Memory B cell (primary cell): Measurements from ENCODE around the gene SYT2.
A peak's percentile ranks its signal among the peaks of the same experiment; 100 is the strongest.
"Not testable (repeated sequence)": the region's sequence is repeated elsewhere in the genome, so short reads cannot be mapped to it uniquely, and the experiment has no call there.

Experiments used
- ATAC-seq: fragments of 150-1000 bp; cut with Tn5 transposase; 2 replicates; pipeline ENCODE4 v1.10.0; 2021; ENCODE audit warnings: low read depth, mild to moderate bottlenecking, moderate library complexity
- DNase-seq, 2 donors: peaks; one replicate each; pipeline ENCODE4 v3.0.0; 2022; ENCODE audit warnings: low spot score in 2 of 2
- H3K27ac Mint-ChIP-seq: one replicate; pipeline ENCODE4 v1.8.0; 2022; ENCODE audit warnings: mild to moderate bottlenecking, moderate library complexity, mixed read lengths
- H3K27me3 Mint-ChIP-seq: one replicate; pipeline ENCODE4 v1.8.0; 2022; ENCODE audit warnings: mixed read lengths
- H3K36me3 Mint-ChIP-seq: one replicate; pipeline ENCODE4 v1.8.0; 2022; ENCODE audit warnings: mild to moderate bottlenecking, mixed read lengths
- H3K4me1 Mint-ChIP-seq: one replicate; pipeline ENCODE4 v1.8.0; 2022; ENCODE audit warnings: mixed read lengths
- H3K4me3 Mint-ChIP-seq: one replicate; pipeline ENCODE4 v1.8.0; 2022; ENCODE audit warnings: mild to moderate bottlenecking, moderate library complexity, mixed read lengths
- H3K9me3 Mint-ChIP-seq: one replicate; pipeline ENCODE4 v1.8.0; 2022; ENCODE audit warnings: mixed read lengths

SYT2 gene

DNA sequence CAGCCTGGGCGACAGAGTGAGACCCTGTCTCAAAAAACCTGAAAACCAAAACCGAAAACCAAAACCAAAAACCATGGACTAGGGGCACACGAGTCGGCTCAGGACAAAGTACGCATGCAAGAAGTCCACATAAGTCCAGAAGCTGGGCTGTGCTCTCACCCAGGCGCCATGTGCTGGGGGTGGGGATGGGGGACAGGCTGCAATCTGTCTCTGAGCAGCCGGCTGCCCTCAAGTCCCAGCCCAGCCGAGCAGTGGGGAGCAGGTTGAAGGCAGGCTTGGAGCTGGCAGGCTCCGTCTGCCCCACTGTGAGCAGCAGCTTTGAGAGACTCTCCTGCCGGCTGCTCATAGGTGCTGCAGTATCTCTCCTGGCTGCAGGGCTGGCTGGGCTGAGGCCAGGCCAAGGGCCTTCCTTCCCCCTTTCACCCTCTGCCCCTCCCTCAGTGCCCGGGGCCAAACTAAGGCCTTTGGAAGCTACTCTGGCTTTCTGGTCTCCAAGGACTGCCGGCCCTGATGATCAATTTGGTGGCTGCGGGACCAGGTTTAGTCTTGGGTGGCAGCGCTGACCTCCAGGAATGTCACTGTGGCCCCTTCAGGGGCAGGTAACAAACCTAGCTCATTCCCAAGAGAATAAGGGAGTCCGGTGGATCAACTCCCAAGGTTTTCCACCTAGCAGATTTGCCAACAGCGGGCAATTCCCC lies 72.8 kb downstream of the SYT2 start:
- peaks cover 47% of the 10 kb centered on the region for H3K27me3 Mint-ChIP-seq
- not testable (repeated sequence) for ATAC-seq, H3K4me1 Mint-ChIP-seq, H3K9me3 Mint-ChIP-seq, DNase-seq, H3K4me3 Mint-ChIP-seq, H3K36me3 Mint-ChIP-seq, H3K27ac Mint-ChIP-seq

GRCh38 chr1:202636171-202636570 lies 74.1 kb downstream of the SYT2 start:
- not testable (repeated sequence) for H3K27ac Mint-ChIP-seq, H3K9me3 Mint-ChIP-seq, ATAC-seq, H3K36me3 Mint-ChIP-seq, DNase-seq, H3K4me1 Mint-ChIP-seq, H3K4me3 Mint-ChIP-seq
- H3K27me3 Mint-ChIP-seq = peaks cover 44% of the 10 kb centered on the region

DNA sequence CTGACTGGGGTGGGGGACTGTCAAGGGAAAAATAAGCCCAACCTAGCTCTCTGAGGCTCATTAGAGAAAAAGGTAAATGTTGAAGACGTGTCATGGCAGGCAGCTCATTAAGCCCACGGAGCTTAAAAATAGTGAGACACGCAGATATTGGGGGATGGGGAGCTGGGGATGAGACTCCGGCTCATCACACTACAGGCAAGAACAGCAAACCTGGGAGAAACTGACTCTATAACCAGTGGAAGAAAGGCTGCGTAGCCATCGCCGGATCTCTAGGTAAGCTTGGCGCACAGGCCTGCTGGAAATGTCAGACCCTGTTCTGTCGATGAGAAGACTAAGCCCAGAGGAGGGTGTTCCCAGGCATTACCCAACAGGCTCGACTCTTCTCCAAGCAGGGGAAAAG lies 78.0 kb downstream of the SYT2 start:
- DNase-seq (no peak), ATAC-seq (no peak)
- no peak overlapping the region for H3K4me3 Mint-ChIP-seq
- no peak overlapping the region for H3K27ac Mint-ChIP-seq
- no peaks in the 10 kb centered on the region for H3K9me3 Mint-ChIP-seq
- H3K4me1 Mint-ChIP-seq = peaks cover 28% of the 10 kb centered on the region
- H3K27me3 Mint-ChIP-seq = peaks cover 31% of the 10 kb centered on the region
- H3K36me3 Mint-ChIP-seq = no peaks in the 10 kb centered on the region

DNA sequence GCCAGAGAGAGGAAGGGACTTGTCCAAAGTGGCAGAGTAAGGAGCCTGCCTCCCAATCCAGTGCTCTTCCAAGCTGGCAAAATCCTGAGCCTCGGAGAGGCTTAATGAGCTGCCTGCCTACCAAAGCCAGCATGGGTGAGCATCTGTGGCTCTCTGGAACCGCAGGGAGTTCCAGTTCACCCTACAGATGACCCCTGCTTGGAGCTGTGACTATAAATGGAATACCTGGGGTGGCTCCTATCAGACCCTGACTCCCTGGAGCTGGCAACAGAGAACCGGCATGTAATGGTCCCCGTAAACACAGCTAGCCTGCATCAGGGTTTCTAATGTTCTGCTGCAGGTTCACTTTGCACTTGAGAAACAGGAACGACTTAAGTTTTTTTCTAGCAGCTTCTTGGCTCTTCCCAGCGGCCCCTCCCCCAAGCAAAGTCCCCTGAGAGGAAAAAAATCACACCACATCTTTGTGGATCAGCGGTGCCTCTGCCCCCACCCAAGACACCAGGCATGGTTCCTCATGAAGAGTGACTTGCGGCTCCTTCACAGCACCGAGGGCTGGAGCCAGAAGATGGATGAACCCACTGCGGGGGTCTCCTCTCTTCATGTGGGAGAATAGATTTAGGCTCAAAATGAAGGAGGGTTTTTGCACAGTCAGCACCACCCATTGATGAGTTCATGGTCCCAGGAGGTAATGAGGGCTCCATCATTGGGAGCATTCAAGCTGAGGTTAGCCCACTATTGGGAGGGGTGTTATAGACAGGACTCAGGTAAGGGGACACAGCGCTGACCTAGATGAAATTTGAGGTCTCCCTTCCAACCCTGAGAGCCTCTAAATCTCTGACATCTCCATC lies 79.0 kb downstream of the SYT2 start:
- Mint-ChIP-seq H3K27me3 (peaks cover 28% of the 10 kb centered on the region), H3K27ac (no peak overlapping the region), H3K9me3 (no peaks in the 10 kb centered on the region), H3K4me3 (no peak overlapping the region), H3K36me3 (no peaks in the 10 kb centered on the region), H3K4me1 (peaks cover 34% of the 10 kb centered on the region)
- DNase-seq (no peak), ATAC-seq (no peak)

- H3K4me3 Mint-ChIP-seq = no peak overlapping the region
- no peaks in the 10 kb centered on the region for H3K9me3 Mint-ChIP-seq
- no peak overlapping the region for H3K27ac Mint-ChIP-seq
- H3K27me3 Mint-ChIP-seq = peaks cover 27% of the 10 kb centered on the region
- H3K4me1 Mint-ChIP-seq = peaks cover 38% of the 10 kb centered on the region
- no peak for ATAC-seq
- H3K36me3 Mint-ChIP-seq = no peaks in the 10 kb centered on the region
- DNase-seq = no peak
These were observed 79.7 kb downstream of the SYT2 start for GRCh38 chr1:202630541-202630940.

DNA sequence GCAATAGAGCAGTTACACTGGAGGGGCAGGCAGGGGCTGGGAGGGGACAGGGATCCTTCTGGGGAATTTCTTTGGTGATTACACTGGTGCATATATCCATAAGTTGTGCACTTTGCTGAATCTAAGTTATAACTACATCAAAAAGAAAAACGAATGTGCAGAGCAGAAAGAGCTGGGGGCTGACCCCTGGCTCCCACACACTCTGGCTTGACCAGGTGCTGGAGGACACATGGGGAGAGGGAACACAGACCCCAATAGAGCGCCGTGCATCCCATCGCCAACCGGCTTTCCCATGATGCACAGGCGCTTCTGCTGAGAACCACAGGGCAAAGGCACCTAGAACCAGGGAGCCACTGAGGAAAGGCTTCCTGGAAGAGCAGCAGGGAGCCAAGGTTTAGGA lies 80.2 kb downstream of the SYT2 start:
- H3K4me1 Mint-ChIP-seq = peaks cover 39% of the 10 kb centered on the region
- not testable (repeated sequence) for ATAC-seq, H3K27ac Mint-ChIP-seq, H3K9me3 Mint-ChIP-seq, H3K36me3 Mint-ChIP-seq, DNase-seq
- H3K4me3 Mint-ChIP-seq = peak overlapping the region; percentile 18
- peaks cover 23% of the 10 kb centered on the region for H3K27me3 Mint-ChIP-seq

DNA sequence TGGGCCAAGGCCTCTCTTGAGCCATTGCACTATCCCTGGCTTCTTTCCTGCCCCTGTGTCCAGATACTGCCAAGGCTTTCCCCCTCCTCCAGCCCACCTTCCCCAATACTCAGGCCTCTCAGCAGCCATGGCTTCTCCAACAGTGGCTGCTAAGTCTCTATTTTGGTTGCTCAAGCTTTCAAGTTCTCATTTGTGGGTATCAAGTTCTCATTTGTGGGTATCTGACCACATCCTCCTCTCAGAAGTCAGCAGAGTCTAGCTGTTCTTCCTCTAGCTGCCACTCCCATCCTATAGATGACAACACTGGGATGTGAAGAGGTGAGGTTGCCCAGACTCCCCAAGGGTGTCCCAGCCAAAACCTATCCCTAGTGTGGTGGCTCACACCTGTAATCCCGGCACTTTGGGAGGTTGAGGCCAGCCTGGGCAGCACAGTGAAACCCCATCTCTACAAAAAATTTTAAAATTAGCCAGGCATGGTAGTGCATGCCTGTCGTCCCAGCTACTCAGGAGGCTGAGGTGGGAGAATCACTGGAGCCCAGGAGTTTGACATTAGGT lies 80.9 kb downstream of the SYT2 start:
- Mint-ChIP-seq H3K27me3 (peaks cover 19% of the 10 kb centered on the region), H3K4me3 (peak overlapping the region; percentile 49)

GRCh38 chr1:202628646-202629215 lies 81.5 kb downstream of the SYT2 start:
- H3K27ac Mint-ChIP-seq = no peak overlapping the region
- no peaks in the 10 kb centered on the region for H3K9me3 Mint-ChIP-seq
- no peaks in the 10 kb centered on the region for H3K36me3 Mint-ChIP-seq
- DNase-seq (no peak), ATAC-seq (peak; percentile 2)
- peaks cover 17% of the 10 kb centered on the region for H3K27me3 Mint-ChIP-seq
- H3K4me1 Mint-ChIP-seq = peaks cover 39% of the 10 kb centered on the region
- H3K4me3 Mint-ChIP-seq = peak overlapping the region; percentile 49

More for the DNA sequence above, 80.9 kb downstream of the SYT2 start:
- H3K4me1 Mint-ChIP-seq = peaks cover 39% of the 10 kb centered on the region
- H3K27ac Mint-ChIP-seq, H3K36me3 Mint-ChIP-seq, H3K9me3 Mint-ChIP-seq: not testable (repeated sequence)
- peak; percentile 84 for ATAC-seq
- peak in 1 of 2 donors; percentile 39 for DNase-seq

DNA sequence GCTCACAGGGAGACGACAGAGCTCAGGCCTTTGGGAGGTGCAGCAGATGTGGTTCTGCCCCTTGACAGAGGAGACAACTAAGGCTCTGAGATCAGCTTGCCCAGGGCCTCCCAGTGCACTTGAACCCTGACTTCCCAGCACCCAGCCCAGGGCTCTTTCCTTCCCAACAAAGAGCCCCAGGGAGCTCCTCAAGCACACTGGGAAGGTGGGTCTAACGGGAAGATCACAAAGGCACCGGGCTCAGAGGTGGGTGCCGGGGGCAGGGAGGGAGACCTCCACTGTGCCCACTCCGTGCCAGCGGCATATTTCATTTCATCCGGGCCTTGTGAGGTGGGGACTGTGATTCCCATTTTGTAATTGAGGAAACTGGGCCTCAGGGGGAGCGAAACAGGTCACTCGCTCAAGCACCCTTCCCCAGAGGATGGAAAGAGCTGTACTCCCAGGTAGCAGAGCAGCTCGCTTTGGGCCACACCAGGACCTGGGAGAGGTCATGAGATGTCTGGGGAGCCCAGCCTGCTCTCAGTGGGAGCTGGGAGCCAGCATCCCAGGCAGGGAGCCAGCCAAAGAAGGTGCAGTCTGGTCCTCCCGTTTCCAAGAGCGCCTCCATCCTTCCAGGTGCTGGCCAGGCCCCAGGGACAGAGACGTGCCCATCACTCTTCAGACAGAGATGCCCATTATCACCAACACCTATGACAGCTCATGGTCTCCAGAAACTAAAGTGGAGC lies 82.3 kb downstream of the SYT2 start:
- ATAC-seq = no peak
- Mint-ChIP-seq H3K9me3 (no peaks in the 10 kb centered on the region), H3K36me3 (no peaks in the 10 kb centered on the region), H3K4me1 (peaks cover 39% of the 10 kb centered on the region), H3K27ac (no peak overlapping the region), H3K4me3 (no peak overlapping the region), H3K27me3 (peaks cover 13% of the 10 kb centered on the region)
- no peak for DNase-seq

DNA sequence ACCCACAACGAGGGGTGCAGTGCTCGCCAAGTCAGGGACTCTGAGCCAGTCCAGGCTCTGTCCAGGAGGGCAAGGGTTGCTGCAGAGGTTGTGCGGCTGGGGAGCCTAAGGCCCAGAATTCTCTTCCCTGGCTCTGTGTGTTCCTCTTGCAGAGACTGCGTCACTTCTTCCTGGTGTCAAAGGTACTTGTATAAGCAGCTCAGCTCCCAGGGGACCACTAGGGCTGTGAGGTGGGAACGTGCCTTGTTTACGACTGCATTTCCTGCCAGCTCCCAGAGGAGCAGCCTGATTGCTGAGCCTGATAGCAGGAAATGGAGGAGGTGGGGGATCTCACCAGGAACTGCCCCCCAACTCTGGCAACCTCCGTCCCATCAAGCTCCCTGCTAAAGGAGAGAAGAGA lies 83.2 kb downstream of the SYT2 start:
- not testable (repeated sequence) for H3K27ac Mint-ChIP-seq, H3K9me3 Mint-ChIP-seq, H3K36me3 Mint-ChIP-seq, DNase-seq, H3K27me3 Mint-ChIP-seq
- Mint-ChIP-seq H3K4me1 (peaks cover 39% of the 10 kb centered on the region), H3K4me3 (peak overlapping the region; percentile 50)
- ATAC-seq = peak; percentile 54

GRCh38 chr1:202625416-202626360 lies 84.6 kb downstream of the SYT2 start:
- Mint-ChIP-seq H3K27me3 (peaks cover 7% of the 10 kb centered on the region), H3K4me3 (no peak overlapping the region), H3K4me1 (peaks cover 34% of the 10 kb centered on the region), H3K9me3 (no peaks in the 10 kb centered on the region), H3K36me3 (no peaks in the 10 kb centered on the region), H3K27ac (no peak overlapping the region)
- DNase-seq (peak; percentile 42 to 57), ATAC-seq (peak; percentile 61)

DNA sequence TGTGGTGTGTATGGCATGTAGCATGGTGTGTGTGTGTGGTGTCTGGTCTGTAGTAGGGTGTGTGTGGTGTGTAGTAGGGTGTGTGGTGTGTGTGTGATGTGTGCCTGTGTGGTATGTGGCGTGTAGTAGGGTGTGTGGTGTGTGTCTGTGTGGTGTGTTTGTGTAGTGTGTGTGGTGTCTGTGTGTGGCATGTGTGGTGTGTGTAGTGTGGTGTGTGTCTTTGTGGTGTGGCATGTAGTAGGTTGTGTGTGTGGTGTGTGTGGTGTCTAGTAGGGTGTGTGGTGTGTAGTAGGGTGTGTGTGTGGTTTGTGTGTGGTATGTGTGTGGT lies 85.5 kb downstream of the SYT2 start:
- Mint-ChIP-seq H3K4me1 (peaks cover 29% of the 10 kb centered on the region), H3K36me3 (no peaks in the 10 kb centered on the region), H3K4me3 (no peak overlapping the region), H3K27me3 (peaks cover 2% of the 10 kb centered on the region), H3K27ac (no peak overlapping the region), H3K9me3 (no peaks in the 10 kb centered on the region)
- DNase-seq (no peak), ATAC-seq (no peak)
